LHCN-M2 (cell line): ENCODE results near the gene RPL10L. TPM values are rescaled to one million over a fixed set of nuclear protein-coding genes. Genes with fewer than 3 reads are reported as not detected.

ENCODE experiments used
- DNase-seq: peaks from one replicate; pipeline ENCODE4 v3.0.0-alpha.2; 2012; ENCODE audit warnings: low read depth
- polyA plus RNA-seq: library from polyadenylated mRNA; unstranded; fragments of >200 nt; gene quantifications from one replicate; pipeline ENCODE4 v1.2.1, GENCODE V29; 2012; ENCODE audit warnings: missing spikeins
- total RNA-seq: library from RNA; depleted of rRNA; stranded (reverse); fragments of >200 nt; gene quantifications from 2 replicates; pipeline ENCODE4 v1.2.3, GENCODE V29; 2014; rRNA removed

The RPL10L gene
- not detected in 2 replicates for total RNA-seq
- not detected for polyA plus RNA-seq

- DNase-seq: no peak
Measured at GRCh38 chr14:46651526-46652144, at the start of gene RPL10L. Gene RPL10L, minus strand, starts transcription at chr14:46651781. Its CDS starts 45 bp downstream, at chr14:46651736.

GRCh38 chr14:46691819-46692218, 40.2 kb upstream of the RPL10L start:
- DNase-seq: no peak

GRCh38 chr14:46686652-46687051, 35.1 kb upstream of the RPL10L start:
- DNase-seq: no peak

GRCh38 chr14:46672128-46672527, 20.5 kb upstream of the RPL10L start:
- no peak for DNase-seq

- no peak for DNase-seq
Measured at GRCh38 chr14:46663382-46663781, 11.8 kb upstream of the RPL10L start.

- no peak for DNase-seq
Measured at GRCh38 chr14:46661728-46662127, 10.1 kb upstream of the RPL10L start.

- no peak for DNase-seq
Measured at GRCh38 chr14:46653031-46653755, 1.6 kb upstream of the RPL10L start.

- DNase-seq: no peak
Measured at GRCh38 chr14:46646796-46647195, 4.8 kb downstream of the RPL10L start.

GRCh38 chr14:46626876-46627275, 24.7 kb downstream of the RPL10L start:
- no peak for DNase-seq
